SU-DHL-6 (cell line): ENCODE measurements around the gene CRB2.

Source experiments
- H2AFZ ChIP-seq: fragments of 200-600 bp; sonication (generic); 2 replicates; pipeline ENCODE4 v1.6.1; 2014; ENCODE audit warnings: low read depth, mild to moderate bottlenecking, moderate library complexity, mixed read lengths, antibody characterized with exemption, low read length; ENCODE audit not compliant: severe bottlenecking
- H3F3A ChIP-seq: fragments of 200-600 bp; shearing (Covaris generic); 2 replicates; pipeline ENCODE4 v1.6.0; 2016; ENCODE audit warnings: antibody characterized with exemption, mild to moderate bottlenecking; ENCODE audit not compliant: insufficient read depth
- H3K27ac ChIP-seq: fragments of 200-600 bp; sonication (generic); 2 replicates; pipeline ENCODE4 v1.5.1; 2016; ENCODE audit warnings: low read depth, mild to moderate bottlenecking, low read length, moderate library complexity, mixed read lengths
- H3K27me3 ChIP-seq: fragments of 200-600 bp; sonication (generic), shearing (Covaris generic); 2 replicates; pipeline ENCODE4 v1.6.0; 2014; ENCODE audit warnings: mild to moderate bottlenecking, low read length
- H3K36me3 ChIP-seq: fragments of 200-600 bp; sonication (generic); 2 replicates; pipeline ENCODE4 v1.6.1; 2014; ENCODE audit warnings: mild to moderate bottlenecking, low read length, mixed read lengths
- H3K4me2 ChIP-seq: fragments of 300-600, 200-600 bp; shearing (Covaris generic), sonication (generic); 2 replicates; pipeline ENCODE4 v1.6.0; 2014; ENCODE audit warnings: low read length, low read depth, mild to moderate bottlenecking; ENCODE audit not compliant: poor library complexity, severe bottlenecking
- H3K4me3 ChIP-seq: fragments of 200-600 bp; sonication (generic); 2 replicates; pipeline ENCODE4 v1.5.1; 2014; ENCODE audit warnings: antibody characterized with exemption, low read length, mild to moderate bottlenecking, mixed read lengths; ENCODE audit not compliant: insufficient read depth, poor library complexity, severe bottlenecking
- H3K79me2 ChIP-seq: fragments of 200-600 bp; sonication (generic); 2 replicates; pipeline ENCODE4 v1.6.1; 2014; ENCODE audit warnings: mild to moderate bottlenecking, low read length, moderate library complexity; ENCODE audit not compliant: insufficient read depth
- H3K9ac ChIP-seq: fragments of 200-600 bp; sonication (generic); 2 replicates; pipeline ENCODE4 v1.7.0; 2014; ENCODE audit warnings: mild to moderate bottlenecking, low read length
- H3K9me2 ChIP-seq: fragments of 200-600 bp; sonication (generic); replicated peaks from 2 replicates; pipeline ENCODE4 v1.6.1; 2014; ENCODE audit warnings: low read length; ENCODE audit not compliant: insufficient read depth
- H3K9me3 ChIP-seq: fragments of 200-600 bp; sonication (generic); 2 replicates; pipeline ENCODE4 v1.6.1; 2014; ENCODE audit warnings: low read length, mixed read lengths; ENCODE audit not compliant: insufficient read depth
- H4K20me1 ChIP-seq: fragments of 200-600 bp; sonication (generic); 2 replicates; pipeline ENCODE4 v1.6.1; 2014; ENCODE audit warnings: low read depth, mild to moderate bottlenecking, antibody characterized with exemption, low read length, moderate library complexity, mixed read lengths
- CTCF ChIP-seq: fragments of 200-600 bp; sonication (generic); IDR thresholded peaks from one replicate; pipeline ENCODE4 v1.5.1; 2017; ENCODE audit warnings: antibody characterized with exemption, mild to moderate bottlenecking, low read length, moderate library complexity; ENCODE audit not compliant: insufficient read depth, poor library complexity, severe bottlenecking
- EZH2phosphoT487 ChIP-seq: fragments of 200-600 bp; sonication (generic), shearing (Covaris generic); conservative IDR thresholded peaks from 2 replicates; pipeline ENCODE4 v1.6.1; 2018; ENCODE audit warnings: mild to moderate bottlenecking, antibody characterized with exemption, low read length, moderate library complexity, mixed read lengths

CRB2 gene

GRCh38 chr9:123372766-123373446 is 16.9 kb downstream of the CRB2 start:
- Histone ChIP-seq H3K27me3 (no peaks in the 10 kb centered on the region), H3K36me3 (no peaks in the 10 kb centered on the region)

GRCh38 chr9:123373447-123373923 is 17.5 kb downstream of the CRB2 start:
- H3K4me2 ChIP-seq: no peak overlapping the region
- no peak overlapping the region for H3K9ac ChIP-seq
- no peaks in the 10 kb centered on the region for H3K9me3 ChIP-seq
- TF ChIP-seq EZH2phosphoT487 (no peak), CTCF (no peak)
- no peaks in the 10 kb centered on the region for H3K36me3 ChIP-seq
- no peaks in the 10 kb centered on the region for H3F3A ChIP-seq
- no peaks in the 10 kb centered on the region for H4K20me1 ChIP-seq
- no peaks in the 10 kb centered on the region for H3K9me2 ChIP-seq
- H2AFZ ChIP-seq: no peak overlapping the region
- H3K79me2 ChIP-seq: no peaks in the 10 kb centered on the region
- H3K27me3 ChIP-seq: no peaks in the 10 kb centered on the region
- H3K27ac ChIP-seq: no peak overlapping the region
- no peak overlapping the region for H3K4me3 ChIP-seq

More at GRCh38 chr9:123372766-123373446, 16.9 kb downstream of the CRB2 start:
- TF ChIP-seq EZH2phosphoT487: no peak
- no peaks in the 10 kb centered on the region for H3K9me2 ChIP-seq
- H3K4me2 ChIP-seq: no peak overlapping the region
- no peaks in the 10 kb centered on the region for H3K79me2 ChIP-seq
- H3K9me3 ChIP-seq: no peaks in the 10 kb centered on the region
- H4K20me1 ChIP-seq: no peaks in the 10 kb centered on the region
- H3K9ac ChIP-seq: no peak overlapping the region
- no peak overlapping the region for H3K4me3 ChIP-seq
- H3K27ac ChIP-seq: no peak overlapping the region
- no peaks in the 10 kb centered on the region for H3F3A ChIP-seq
- no peak overlapping the region for H2AFZ ChIP-seq

- Histone ChIP-seq H3F3A (no peaks in the 10 kb centered on the region), H3K27ac (no peak overlapping the region), H3K9me2 (no peaks in the 10 kb centered on the region), H3K9me3 (no peaks in the 10 kb centered on the region), H3K79me2 (no peaks in the 10 kb centered on the region), H3K9ac (no peak overlapping the region), H3K27me3 (no peaks in the 10 kb centered on the region), H4K20me1 (no peaks in the 10 kb centered on the region), H3K36me3 (no peaks in the 10 kb centered on the region), H2AFZ (no peak overlapping the region), H3K4me2 (no peak overlapping the region), H3K4me3 (no peak overlapping the region)
- TF ChIP-seq CTCF (no peak), EZH2phosphoT487 (no peak)
Measured at GRCh38 chr9:123373946-123374345, 17.9 kb downstream of the CRB2 start.

DNA sequence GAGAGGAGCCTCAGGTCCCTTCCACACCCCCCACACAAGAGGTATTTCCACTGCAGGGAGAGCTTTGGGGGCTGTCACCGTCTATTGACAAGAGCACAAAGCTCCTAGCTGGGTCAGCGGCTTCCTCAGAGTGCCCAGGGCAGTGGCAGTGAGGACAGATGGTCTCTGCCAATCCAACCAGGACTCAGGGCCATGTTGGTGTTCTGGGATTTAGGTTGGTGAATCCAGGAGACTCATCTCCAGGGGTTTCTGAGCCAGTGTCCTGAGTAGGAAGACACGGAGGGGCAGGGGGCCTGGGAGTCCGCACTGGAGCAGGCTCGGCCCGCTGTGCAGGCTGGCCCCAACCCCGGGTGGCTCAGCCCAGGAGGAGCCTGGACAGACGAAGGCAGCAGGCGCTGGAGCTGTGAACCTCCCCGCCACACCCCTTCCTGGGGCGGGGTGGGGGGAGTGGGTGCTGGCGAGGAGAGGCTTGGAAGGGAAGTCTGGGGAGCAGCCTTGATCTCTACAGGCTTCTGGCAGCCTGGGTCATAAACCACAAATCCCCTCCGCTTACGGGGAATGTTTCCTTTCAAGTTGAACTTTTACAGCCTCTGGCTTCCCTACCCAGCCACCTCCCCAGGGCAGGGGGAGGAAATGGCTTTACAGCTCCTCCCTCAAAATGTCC is 19.6 kb downstream of the CRB2 start:
- Histone ChIP-seq H3K36me3 (no peaks in the 10 kb centered on the region), H3K27ac (no peak overlapping the region), H3K9me3 (no peaks in the 10 kb centered on the region), H2AFZ (no peak overlapping the region), H3K9ac (no peak overlapping the region), H3K9me2 (no peaks in the 10 kb centered on the region), H4K20me1 (no peaks in the 10 kb centered on the region), H3F3A (no peaks in the 10 kb centered on the region), H3K79me2 (no peaks in the 10 kb centered on the region), H3K4me2 (no peak overlapping the region), H3K27me3 (no peaks in the 10 kb centered on the region), H3K4me3 (no peak overlapping the region)
- no peak for TF ChIP-seq EZH2phosphoT487
- TF ChIP-seq CTCF: no peak
